ENCODE data around the gene RXFP1. TPM values are rescaled to one million over a fixed set of nuclear protein-coding genes. Genes with fewer than 3 reads are reported as not detected.

RXFP1 gene
- total and polyA plus RNA-seq, 8 donors, result 0.15 to 1.3 TPM; not detected in 6

DNA sequence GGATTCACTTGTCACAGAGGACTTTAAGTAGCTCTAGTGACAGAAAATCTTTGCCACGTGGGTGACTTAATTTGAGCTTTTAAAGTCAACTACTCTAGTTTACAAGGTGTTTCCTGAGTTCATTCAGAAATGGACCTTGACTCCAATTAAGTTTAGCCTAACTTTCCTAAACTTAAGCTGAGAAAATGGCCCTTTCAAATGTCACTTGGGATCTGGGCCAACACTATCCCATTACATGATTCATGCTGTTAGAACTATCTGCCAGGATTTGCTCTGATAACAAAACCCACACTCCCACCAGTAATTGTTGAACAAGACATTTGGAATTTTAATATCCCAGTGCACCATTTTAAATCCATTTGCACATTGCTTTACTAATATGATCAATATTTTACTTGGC lies 109.2 kb downstream of the RXFP1 start:
- intact Hi-C loops (cut with DNase I; ENCODE audit: low total_unique reads), result no loop called here
- peak in 1 of 2 donors; percentile 3 for DNase-seq
- H3K27me3 ChIP-seq, result no peaks in the 10 kb centered on the region
- no peak overlapping the region for H3K4me3 ChIP-seq
- 13 to 39% (median 25%) methylated on average over 1 of the region's 1 CpG for WGBS, 5 donors
- no peaks in the 10 kb centered on the region for H3K36me3 ChIP-seq
- H3K4me1 ChIP-seq, result no peaks in the 10 kb centered on the region
- TF ChIP-seq POLR2A (IDR thresholded peaks at IDR 0.05), result no peak
- TF ChIP-seq, protein P1, sequence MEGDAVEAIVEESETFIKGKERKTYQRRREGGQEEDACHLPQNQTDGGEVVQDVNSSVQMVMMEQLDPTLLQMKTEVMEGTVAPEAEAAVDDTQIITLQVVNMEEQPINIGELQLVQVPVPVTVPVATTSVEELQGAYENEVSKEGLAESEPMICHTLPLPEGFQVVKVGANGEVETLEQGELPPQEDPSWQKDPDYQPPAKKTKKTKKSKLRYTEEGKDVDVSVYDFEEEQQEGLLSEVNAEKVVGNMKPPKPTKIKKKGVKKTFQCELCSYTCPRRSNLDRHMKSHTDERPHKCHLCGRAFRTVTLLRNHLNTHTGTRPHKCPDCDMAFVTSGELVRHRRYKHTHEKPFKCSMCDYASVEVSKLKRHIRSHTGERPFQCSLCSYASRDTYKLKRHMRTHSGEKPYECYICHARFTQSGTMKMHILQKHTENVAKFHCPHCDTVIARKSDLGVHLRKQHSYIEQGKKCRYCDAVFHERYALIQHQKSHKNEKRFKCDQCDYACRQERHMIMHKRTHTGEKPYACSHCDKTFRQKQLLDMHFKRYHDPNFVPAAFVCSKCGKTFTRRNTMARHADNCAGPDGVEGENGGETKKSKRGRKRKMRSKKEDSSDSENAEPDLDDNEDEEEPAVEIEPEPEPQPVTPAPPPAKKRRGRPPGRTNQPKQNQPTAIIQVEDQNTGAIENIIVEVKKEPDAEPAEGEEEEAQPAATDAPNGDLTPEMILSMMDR (IDR thresholded peaks at IDR 0.05), result no peak
- no peak for TF ChIP-seq EP300 (IDR thresholded peaks at IDR 0.05)
- no peak for TF ChIP-seq POLR2AphosphoS5 (IDR thresholded peaks at IDR 0.05)
- H3K27ac ChIP-seq, result no peak overlapping the region
- no peaks in the 10 kb centered on the region for H3K9me3 ChIP-seq

DNA sequence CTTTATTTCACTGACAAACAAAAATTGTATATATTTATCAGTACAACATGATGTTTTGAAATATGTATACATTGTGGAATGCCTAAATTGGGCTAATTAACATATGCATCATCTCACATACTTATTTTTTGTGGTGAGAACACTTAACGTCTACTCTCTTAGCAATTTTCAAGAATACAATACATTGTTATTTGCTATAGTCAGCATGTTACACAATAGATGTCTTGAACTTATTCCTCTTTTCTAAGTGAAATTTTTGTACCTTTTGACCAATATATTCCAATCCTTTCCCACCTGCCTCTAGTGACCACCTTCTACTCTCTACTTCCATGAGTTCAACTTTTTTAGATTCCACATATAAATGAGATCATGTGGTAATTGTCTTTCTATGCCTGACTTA lies 114.9 kb downstream of the RXFP1 start:
- Histone ChIP-seq H3K36me3 (no peaks in the 10 kb centered on the region), H3K9me3 (no peaks in the 10 kb centered on the region), H3K4me1 (no peaks in the 10 kb centered on the region), H3K27ac (no peak overlapping the region), H3K4me3 (no peak overlapping the region), H3K27me3 (no peaks in the 10 kb centered on the region)
- no peak for DNase-seq
- intact Hi-C loops (cut with DNase I; ENCODE audit: low total_unique reads), result no loop called here
- TF ChIP-seq POLR2AphosphoS5 (IDR thresholded peaks at IDR 0.05) (no peak), EP300 (IDR thresholded peaks at IDR 0.05) (no peak), POLR2A (IDR thresholded peaks at IDR 0.05) (no peak)
- TF ChIP-seq, protein P1 (IDR thresholded peaks at IDR 0.05), result no peak
- WGBS, 5 donors, result 80 to 90% (median 88%) methylated on average over 1 of the region's 1 CpG

DNA sequence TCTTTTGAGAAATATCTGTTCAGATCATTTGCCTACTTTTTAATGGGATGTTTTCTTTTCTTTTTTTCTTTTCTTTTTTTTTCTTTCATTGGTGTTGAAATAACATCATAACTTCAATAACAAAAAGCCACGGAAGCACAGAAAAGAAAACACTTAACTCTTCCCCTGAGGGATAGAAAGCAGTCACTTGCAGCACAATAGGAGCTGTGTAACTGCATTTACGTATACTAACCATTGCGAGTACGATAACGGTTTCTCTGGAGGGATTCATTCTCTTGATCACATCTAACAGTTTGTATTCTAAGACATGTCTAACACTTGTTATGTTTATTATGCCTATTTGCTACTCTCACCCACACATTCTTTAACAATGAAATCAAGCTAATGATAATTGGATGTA lies 122.7 kb downstream of the RXFP1 start:
- no peak overlapping the region for H3K4me3 ChIP-seq
- H3K4me1 ChIP-seq, result no peaks in the 10 kb centered on the region
- no peak for DNase-seq
- WGBS, 5 donors, result 79 to 90% (median 86%) methylated on average over 5 of the region's 5 CpGs
- H3K36me3 ChIP-seq, result no peaks in the 10 kb centered on the region
- intact Hi-C loops (cut with DNase I; ENCODE audit: low total_unique reads), result no loop called here
- no peak overlapping the region for H3K27ac ChIP-seq
- TF ChIP-seq, protein P1 (IDR thresholded peaks at IDR 0.05), result no peak
- no peak for TF ChIP-seq POLR2AphosphoS5 (IDR thresholded peaks at IDR 0.05)
- TF ChIP-seq POLR2A (IDR thresholded peaks at IDR 0.05), result no peak
- no peak for TF ChIP-seq EP300 (IDR thresholded peaks at IDR 0.05)
- H3K27me3 ChIP-seq, result no peaks in the 10 kb centered on the region
- H3K9me3 ChIP-seq, result no peaks in the 10 kb centered on the region

DNA sequence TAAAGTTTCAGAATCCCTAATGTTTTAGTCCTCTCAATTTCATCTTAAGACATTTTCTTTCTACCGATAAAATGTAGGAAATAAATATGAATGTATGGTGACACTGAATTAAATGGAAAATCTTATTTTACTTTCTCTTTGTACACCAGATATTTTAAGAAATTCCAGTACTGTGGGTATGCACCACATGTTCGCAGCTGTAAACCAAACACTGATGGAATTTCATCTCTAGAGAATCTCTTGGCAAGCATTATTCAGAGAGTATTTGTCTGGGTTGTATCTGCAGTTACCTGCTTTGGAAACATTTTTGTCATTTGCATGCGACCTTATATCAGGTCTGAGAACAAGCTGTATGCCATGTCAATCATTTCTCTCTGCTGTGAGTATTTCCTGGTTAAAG lies 123.1 kb downstream of the RXFP1 start:
- H3K36me3 ChIP-seq, result no peaks in the 10 kb centered on the region
- no peaks in the 10 kb centered on the region for H3K9me3 ChIP-seq
- intact Hi-C loops (cut with DNase I; ENCODE audit: low total_unique reads), result no loop called here
- H3K27ac ChIP-seq, result no peak overlapping the region
- no peak for TF ChIP-seq POLR2A (IDR thresholded peaks at IDR 0.05)
- TF ChIP-seq EP300 (IDR thresholded peaks at IDR 0.05), result no peak
- no peak for TF ChIP-seq POLR2AphosphoS5 (IDR thresholded peaks at IDR 0.05)
- TF ChIP-seq, protein P1 (IDR thresholded peaks at IDR 0.05), result no peak
- H3K27me3 ChIP-seq, result no peaks in the 10 kb centered on the region
- no peak overlapping the region for H3K4me3 ChIP-seq
- H3K4me1 ChIP-seq, result no peaks in the 10 kb centered on the region
- no peak for DNase-seq
- 68 to 81% (median 68%) methylated on average over 3 of the region's 3 CpGs for WGBS, 5 donors

Data from stomach (tissue), 9 donors.